Gastroesophageal sphincter (tissue), 4 donors: ENCODE measurements around the gene PTPN14. TPM values are rescaled to one million over a fixed set of nuclear protein-coding genes. Genes with fewer than 3 reads are reported as not detected.

ENCODE experiments used
- ATAC-seq: fragments of 150-250 bp; one replicate; pipeline ENCODE4 v1.9.1; 2016; ENCODE audit warnings: mild to moderate bottlenecking, moderate library complexity
- H3K27ac ChIP-seq, 4 donors: fragments of 200-600 bp; sonication (generic) in 3 of 4; 1 replicate in 3 of 4; 2 replicates in 1 of 4; pipeline ENCODE4 v1.5.1; 2016 to 2019
- H3K27me3 ChIP-seq: fragments of 200-600 bp; sonication (generic); one replicate; pipeline ENCODE4 v1.5.1; 2019
- H3K36me3 ChIP-seq, 2 donors: fragments of 200-600 bp; sonication (generic); one replicate each; pipeline ENCODE4 v1.5.1; 2019; ENCODE audit warnings: control low read depth in 1 of 2
- H3K4me1 ChIP-seq, 3 donors: fragments of 200-600 bp; sonication (generic); 1 replicate in 2 of 3; 2 replicates in 1 of 3; pipeline ENCODE4 v1.5.1; 2016 to 2019; ENCODE audit warnings: control low read depth in 2 of 3
- H3K4me3 ChIP-seq, 2 donors: fragments of 200-600 bp; sonication (generic); one replicate each; pipeline ENCODE4 v1.5.1; 2019; ENCODE audit warnings: mild to moderate bottlenecking in 1 of 2, moderate library complexity in 1 of 2
- H3K9me3 ChIP-seq, 3 donors: fragments of 200-600 bp; sonication (generic); one replicate each; pipeline ENCODE4 v1.5.1; 2017 to 2019; ENCODE audit warnings: control low read depth in 2 of 3
- CTCF ChIP-seq, 4 experiments: fragments of 200-600 bp in 2 of 4; fragments of 450-650 bp in 2 of 4; sonication (generic) in 1 of 4; IDR thresholded peaks; one replicate each; pipeline ENCODE4 v1.5.1; 2017 to 2019; ENCODE audit warnings: antibody characterized with exemption in 4 of 4, mild to moderate bottlenecking in 2 of 4, moderate library complexity in 2 of 4
- EP300 ChIP-seq: sonication (generic); formaldehyde crosslinking; IDR thresholded peaks from one replicate; pipeline ENCODE4 v1.6.1; 2017; ENCODE audit warnings: antibody characterized with exemption, mild to moderate bottlenecking
- POLR2A ChIP-seq, 2 donors: fragments of 450-650 bp; IDR thresholded peaks; one replicate each; pipeline ENCODE4 v1.6.1; 2017; ENCODE audit warnings: antibody characterized with exemption in 2 of 2, mild to moderate bottlenecking in 2 of 2, moderate library complexity in 1 of 2
- POLR2AphosphoS5 ChIP-seq: sonication (generic); formaldehyde crosslinking; IDR thresholded peaks from one replicate; pipeline ENCODE4 v1.6.1; 2017; ENCODE audit warnings: antibody characterized with exemption
- whole genome bisulfite sequencing, 2 donors: methylation state at CpG; one replicate each; pipeline ENCODE4 v1.1.5; 2018; ENCODE audit warnings: low coverage in 1 of 2; 5-methylcytosine and 5-hydroxymethylcytosine counted together
- total RNA-seq, 4 donors: library from RNA; depleted of rRNA; stranded (reverse); fragments of >200 nt; gene quantifications; one replicate each; pipeline ENCODE4 v1.1.0, GENCODE V29; 2016

The PTPN14 gene
- total RNA-seq, 4 donors from 2014 or later, result 38.9 to 96.8 (median 75.4) TPM

DNA sequence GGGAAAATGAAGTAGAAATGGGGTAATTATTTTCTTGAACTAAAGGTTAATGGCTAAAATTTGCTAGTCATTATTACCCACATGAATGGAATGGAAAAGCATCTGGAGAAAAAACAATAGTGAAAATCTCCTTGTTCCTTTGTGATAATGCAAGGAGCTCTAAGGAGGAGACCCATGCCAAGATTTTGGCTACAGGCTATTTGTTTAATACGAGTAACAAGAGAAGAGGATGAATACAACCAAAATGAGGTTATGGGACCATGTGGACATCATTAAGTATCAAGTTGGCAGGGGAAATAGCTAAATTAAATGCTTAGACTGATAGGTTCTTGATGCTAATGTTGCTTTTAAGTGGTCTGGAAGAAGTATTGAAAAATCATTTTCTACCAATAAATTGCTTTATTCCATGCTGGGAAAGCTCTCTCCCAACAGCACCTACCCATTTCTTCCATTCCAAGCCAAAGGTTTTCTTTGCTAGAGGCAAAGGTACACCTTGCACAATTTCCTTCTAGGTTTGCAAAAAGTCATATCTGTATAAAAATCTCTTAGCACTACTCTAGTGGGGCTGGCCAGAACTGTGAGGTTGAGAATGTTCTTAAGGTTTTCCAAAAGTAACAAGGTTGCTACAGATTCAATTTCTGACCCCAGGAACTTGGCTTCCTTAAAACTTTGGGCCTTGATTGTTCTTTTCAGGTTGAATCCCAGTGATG, 170.3 kb downstream of the PTPN14 start:
- TF ChIP-seq EP300, result no peak
- TF ChIP-seq CTCF (IDR thresholded peaks at IDR 0.05), result no peak
- TF ChIP-seq POLR2AphosphoS5, result no peak
- TF ChIP-seq POLR2A (IDR thresholded peaks at IDR 0.05), result no peak
- Histone ChIP-seq H3K4me1 (peaks cover 0 to 19% (median 5%) of the 10 kb centered on the region in 3 donors), H3K9me3 (no peaks in the 10 kb centered on the region), H3K27me3 (no peaks in the 10 kb centered on the region), H3K27ac (peak overlapping the region in 3 of 4 donors; percentile 22 to 74 (median 72)), H3K36me3 (peaks cover 0 to 70% of the 10 kb centered on the region in 2 donors), H3K4me3 (no peak overlapping the region)
- no peak for ATAC-seq
- 36 to 54% methylated on average over 1 of the region's 1 CpG for WGBS, 2 donors

- Histone ChIP-seq H3K4me3 (no peak overlapping the region), H3K4me1 (peaks cover 0 to 19% (median 5%) of the 10 kb centered on the region in 3 donors), H3K27ac (peak overlapping the region in 3 of 4 donors; percentile 22 to 74 (median 72)), H3K36me3 (peaks cover 0 to 73% of the 10 kb centered on the region in 2 donors), H3K9me3 (no peaks in the 10 kb centered on the region), H3K27me3 (no peaks in the 10 kb centered on the region)
- TF ChIP-seq EP300 (no peak), CTCF (IDR thresholded peaks at IDR 0.05) (no peak)
- ATAC-seq, result peak; percentile 56
- WGBS, 2 donors, result 39 to 57% methylated on average over 3 of the region's 3 CpGs
Measured at GRCh38 chr1:214380396-214380795, 171.0 kb downstream of the PTPN14 start.

- Histone ChIP-seq H3K36me3 (peaks cover 0 to 67% of the 10 kb centered on the region in 2 donors), H3K4me1 (peaks cover 0 to 24% (median 5%) of the 10 kb centered on the region in 3 donors), H3K9me3 (no peaks in the 10 kb centered on the region), H3K27me3 (no peaks in the 10 kb centered on the region), H3K27ac (peak overlapping the region in 3 of 4 donors; percentile 22 to 74 (median 72)), H3K4me3 (no peak overlapping the region)
- no peak for ATAC-seq
- WGBS, 2 donors, result 67 to 100% methylated on average over 2 of the region's 6 CpGs
- TF ChIP-seq POLR2A (IDR thresholded peaks at IDR 0.05) (no peak), CTCF (IDR thresholded peaks at IDR 0.05) (no peak), EP300 (no peak), POLR2AphosphoS5 (no peak)
Measured at GRCh38 chr1:214379236-214379970, 172.0 kb downstream of the PTPN14 start.

DNA sequence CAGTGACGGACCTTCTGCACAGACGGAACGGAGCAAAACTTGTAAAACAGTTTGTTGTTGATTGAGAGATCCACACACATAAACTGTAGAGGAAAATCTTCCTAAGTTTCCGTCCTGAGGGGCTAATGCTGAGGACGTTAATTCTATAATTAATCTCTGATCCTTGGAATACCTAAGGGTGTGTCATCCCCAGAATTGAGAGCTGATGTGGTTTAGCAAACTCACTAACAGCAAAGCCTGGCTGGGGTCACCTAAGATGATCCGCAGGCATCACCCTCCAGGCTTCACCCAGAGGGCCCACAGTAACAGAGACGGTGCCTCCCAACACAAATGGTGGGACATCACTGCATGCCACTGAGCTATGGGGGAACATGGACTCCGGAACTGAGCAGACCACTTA, 172.9 kb downstream of the PTPN14 start:
- Histone ChIP-seq H3K27ac (peak overlapping the region in 2 of 4 donors; percentile 49 to 74), H3K9me3 (no peaks in the 10 kb centered on the region), H3K36me3 (peaks cover 0 to 60% of the 10 kb centered on the region in 2 donors), H3K4me3 (no peak overlapping the region), H3K27me3 (no peaks in the 10 kb centered on the region), H3K4me1 (peaks cover 0 to 27% (median 5%) of the 10 kb centered on the region in 3 donors)
- no peak for ATAC-seq
- TF ChIP-seq CTCF (IDR thresholded peaks at IDR 0.05), result no peak
- no peak for TF ChIP-seq EP300
- no peak for TF ChIP-seq POLR2A (IDR thresholded peaks at IDR 0.05)
- TF ChIP-seq POLR2AphosphoS5, result no peak
- WGBS, 2 donors, result 88 to 91% methylated on average over 5 of the region's 8 CpGs
